HEK293 (cell line): ENCODE results near the gene ISL1.

Experiments used
- CTCF ChIA-PET: fragments of 350-600 bp; formaldehyde crosslinking; extraction: SDS; loops from one replicate; lab custom pipeline; 2021; ENCODE audit warnings: antibody characterized with exemption; lab: Yijun Ruan, JAX
- POLR2A ChIA-PET: fragments of 300-600 bp; formaldehyde crosslinking; extraction: SDS; loops from one replicate; lab custom pipeline; 2020; ENCODE audit warnings: antibody characterized with exemption, inconsistent platforms; lab: Yijun Ruan, JAX
- H3K27ac ChIP-seq: fragments of 200-500 bp; sonication (Bioruptor generic); 2 replicates; pipeline ENCODE4 v1.5.1; 2014; ENCODE audit warnings: low read depth, low read length, control low read depth, inconsistent platforms; ENCODE audit errors: extremely low read depth
- H3K36me3 ChIP-seq, 2 experiments: fragments of 200-500 bp in 1 of 2; sonication (Bioruptor generic) in 1 of 2; 1 replicate in 1 of 2; 2 replicates in 1 of 2; pipeline ENCODE4 v1.5.1; 2014 to 2017; ENCODE audit warnings: inconsistent platforms in 2 of 2, low read length in 2 of 2; ENCODE audit not compliant: control insufficient read depth in 2 of 2, insufficient read depth in 1 of 2
- H3K4me1 ChIP-seq: fragments of 200-500 bp; sonication (Bioruptor generic); 2 replicates; pipeline ENCODE4 v1.5.1; 2014; ENCODE audit warnings: mild to moderate bottlenecking, low read length, inconsistent platforms; ENCODE audit not compliant: control insufficient read depth, insufficient read depth
- H3K4me3 ChIP-seq: 2 replicates; pipeline ENCODE4 v1.5.1; 2011; ENCODE audit warnings: low read depth, mild to moderate bottlenecking, control low read depth, low read length, moderate library complexity
- H3K9me3 ChIP-seq: fragments of 200-500 bp; sonication (Bioruptor generic); 2 replicates; pipeline ENCODE4 v1.5.1; 2014; ENCODE audit warnings: low read depth, low read length, inconsistent platforms; ENCODE audit not compliant: control insufficient read depth, insufficient read depth
- KLF17 ChIP-seq: fragments of 450-650 bp; formaldehyde crosslinking; IDR thresholded peaks from 2 replicates; pipeline ENCODE4 v1.5.1; 2016; ENCODE audit warnings: missing biosample characterization, missing genetic modification characterization
- KLF9 ChIP-seq: fragments of 450-650 bp; formaldehyde crosslinking; IDR thresholded peaks from 2 replicates; pipeline ENCODE4 v1.5.1; 2016; ENCODE audit warnings: missing biosample characterization, missing genetic modification characterization, low read depth
- RBAK ChIP-seq: fragments of 450-650 bp; formaldehyde crosslinking; IDR thresholded peaks from 2 replicates; pipeline ENCODE4 v1.5.1; 2016; ENCODE audit warnings: missing biosample characterization, missing genetic modification characterization
- WT1 ChIP-seq: fragments of 450-650 bp; formaldehyde crosslinking; IDR thresholded peaks from 2 replicates; pipeline ENCODE4 v1.5.1; 2016; ENCODE audit warnings: missing biosample characterization, missing genetic modification characterization
- ZBTB44 ChIP-seq: fragments of 450-650 bp; IDR thresholded peaks from 2 replicates; pipeline ENCODE4 v1.5.1; 2018; ENCODE audit warnings: missing biosample characterization, mild to moderate bottlenecking, missing genetic modification characterization
- ZBTB6 ChIP-seq: fragments of 450-650 bp; formaldehyde crosslinking; IDR thresholded peaks from 2 replicates; pipeline ENCODE4 v1.5.1; 2017; ENCODE audit warnings: missing biosample characterization, missing genetic modification characterization
- ZNF121 ChIP-seq: fragments of 450-650 bp; formaldehyde crosslinking; IDR thresholded peaks from 2 replicates; pipeline ENCODE4 v1.5.1; 2016; ENCODE audit warnings: missing biosample characterization, missing genetic modification characterization
- ZNF146 ChIP-seq: fragments of 450-650 bp; formaldehyde crosslinking; IDR thresholded peaks from 2 replicates; pipeline ENCODE4 v1.5.1; 2016; ENCODE audit warnings: missing biosample characterization, missing genetic modification characterization
- ZNF174 ChIP-seq: fragments of 450-650 bp; formaldehyde crosslinking; IDR thresholded peaks from 2 replicates; pipeline ENCODE4 v1.5.0; 2017; ENCODE audit warnings: missing biosample characterization, mild to moderate bottlenecking, missing genetic modification characterization
- ZNF274 ChIP-seq, 2 experiments: fragments of 200-500 bp in 1 of 2; fragments of 450-650 bp in 1 of 2; sonication (Bioruptor generic) in 1 of 2; formaldehyde crosslinking in 1 of 2; IDR thresholded peaks; 2 replicates each; pipeline versions ENCODE4 v1.5.1 to v1.6.1; 2014 to 2016; ENCODE audit warnings: borderline replicate concordance in 1 of 2, inconsistent platforms in 1 of 2, low read length in 1 of 2, missing biosample characterization in 1 of 2, missing genetic modification characterization in 1 of 2
- ZNF521 ChIP-seq: fragments of 450-650 bp; formaldehyde crosslinking; IDR thresholded peaks from 2 replicates; pipeline ENCODE4 v1.5.1; 2017; ENCODE audit warnings: missing biosample characterization, mild to moderate bottlenecking, missing genetic modification characterization
- ZNF621 ChIP-seq: fragments of 450-650 bp; formaldehyde crosslinking; IDR thresholded peaks from 2 replicates; pipeline ENCODE4 v1.5.1; 2017; ENCODE audit warnings: missing biosample characterization, missing genetic modification characterization
- ZNF660 ChIP-seq: fragments of 450-650 bp; IDR thresholded peaks from 2 replicates; pipeline ENCODE4 v1.5.1; 2018; ENCODE audit warnings: missing biosample characterization, mild to moderate bottlenecking, missing genetic modification characterization
- ZNF707 ChIP-seq: fragments of 450-650 bp; formaldehyde crosslinking; IDR thresholded peaks from 2 replicates; pipeline ENCODE4 v1.5.1; 2016; ENCODE audit warnings: missing biosample characterization, missing genetic modification characterization
- ZNF76 ChIP-seq: fragments of 450-650 bp; formaldehyde crosslinking; IDR thresholded peaks from 2 replicates; pipeline ENCODE4; 2016; ENCODE audit warnings: low read depth, missing biosample characterization, missing genetic modification characterization, borderline replicate concordance
- ZNF791 ChIP-seq: fragments of 450-650 bp; formaldehyde crosslinking; IDR thresholded peaks from 2 replicates; pipeline ENCODE4 v1.5.1; 2016; ENCODE audit warnings: missing biosample characterization, missing genetic modification characterization
- TF ChIP-seq, protein P1 (sequence below): fragments of 450-650 bp; formaldehyde crosslinking; IDR thresholded peaks from 2 replicates; pipeline ENCODE4 v1.5.1; 2017; ENCODE audit warnings: missing biosample characterization, missing genetic modification characterization

Gene ISL1

GRCh38 chr5:51383131-51384121 lies at the start of gene ISL1 (continued):
- TF ChIP-seq ZBTB6 (tag by site-specific recombination) (peak; percentile 97), ZBTB44 (tag by site-specific recombination) (no peak), ZNF76 (tag by site-specific recombination) (no peak), ZNF660 (tag by site-specific recombination) (no peak), KLF9 (tag by site-specific recombination) (no peak), ZNF146 (tag by site-specific recombination) (no peak), KLF17 (tag by site-specific recombination) (no peak)
- TF ChIP-seq, all 188 proteins: peak for 13

DNA sequence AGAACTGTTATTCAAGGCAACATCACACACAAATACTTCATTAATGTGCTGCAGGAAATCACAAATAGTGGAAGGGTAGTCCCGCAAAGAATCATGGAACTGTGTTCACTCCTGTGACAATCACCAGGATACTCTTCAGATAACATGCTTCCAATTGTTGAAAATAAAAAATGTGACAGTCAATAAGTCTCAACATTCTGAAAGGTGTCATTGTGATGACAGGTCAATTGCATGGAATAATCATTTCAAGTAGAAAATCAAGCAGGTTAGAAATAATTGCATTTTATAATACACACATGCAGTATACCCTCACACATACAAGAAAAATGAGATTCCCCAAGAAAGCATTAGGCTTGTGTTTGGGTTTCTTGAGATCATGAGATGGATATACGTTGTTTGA lies 46.4 kb upstream of the ISL1 start:
- ChIA-PET POLR2A (no interaction called here), CTCF (no interaction called here)
- Histone ChIP-seq H3K27ac (no peak overlapping the region), H3K4me3 (no peak overlapping the region), H3K4me1 (no peaks in the 10 kb centered on the region), H3K9me3 (no peaks in the 10 kb centered on the region), H3K36me3 (no peaks in the 10 kb centered on the region)
- no peak for TF ChIP-seq ZNF707
- no peak for TF ChIP-seq ZNF521 (tag by site-specific recombination)
- no peak for TF ChIP-seq ZNF621 (tag by site-specific recombination)
- TF ChIP-seq ZNF174 (tag by site-specific recombination) = no peak
- TF ChIP-seq, protein P1, sequence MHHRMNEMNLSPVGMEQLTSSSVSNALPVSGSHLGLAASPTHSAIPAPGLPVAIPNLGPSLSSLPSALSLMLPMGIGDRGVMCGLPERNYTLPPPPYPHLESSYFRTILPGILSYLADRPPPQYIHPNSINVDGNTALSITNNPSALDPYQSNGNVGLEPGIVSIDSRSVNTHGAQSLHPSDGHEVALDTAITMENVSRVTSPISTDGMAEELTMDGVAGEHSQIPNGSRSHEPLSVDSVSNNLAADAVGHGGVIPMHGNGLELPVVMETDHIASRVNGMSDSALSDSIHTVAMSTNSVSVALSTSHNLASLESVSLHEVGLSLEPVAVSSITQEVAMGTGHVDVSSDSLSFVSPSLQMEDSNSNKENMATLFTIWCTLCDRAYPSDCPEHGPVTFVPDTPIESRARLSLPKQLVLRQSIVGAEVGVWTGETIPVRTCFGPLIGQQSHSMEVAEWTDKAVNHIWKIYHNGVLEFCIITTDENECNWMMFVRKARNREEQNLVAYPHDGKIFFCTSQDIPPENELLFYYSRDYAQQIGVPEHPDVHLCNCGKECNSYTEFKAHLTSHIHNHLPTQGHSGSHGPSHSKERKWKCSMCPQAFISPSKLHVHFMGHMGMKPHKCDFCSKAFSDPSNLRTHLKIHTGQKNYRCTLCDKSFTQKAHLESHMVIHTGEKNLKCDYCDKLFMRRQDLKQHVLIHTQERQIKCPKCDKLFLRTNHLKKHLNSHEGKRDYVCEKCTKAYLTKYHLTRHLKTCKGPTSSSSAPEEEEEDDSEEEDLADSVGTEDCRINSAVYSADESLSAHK (tag by site-specific recombination) = no peak
- no peak for TF ChIP-seq ZNF791
- no peak for TF ChIP-seq ZNF121 (tag by site-specific recombination)
- no peak for TF ChIP-seq ZNF76 (tag by site-specific recombination)
- no peak for TF ChIP-seq ZNF274 (IDR thresholded peaks at IDR 0.05; ENCODE audit: low read length)
- TF ChIP-seq ZNF274 (tag by site-specific recombination; IDR thresholded peaks at IDR 0.05; ENCODE audit: borderline replicate concordance) = no peak
- no peak for TF ChIP-seq WT1 (tag by site-specific recombination)
- TF ChIP-seq RBAK (tag by site-specific recombination) = no peak
